HG02981 (cell line): ENCODE results near the gene RPL4.
"Not testable (repeated sequence)": the region's sequence is repeated elsewhere in the genome, so short reads cannot be mapped to it uniquely, and the experiment has no call there.

ENCODE experiments used
- ATAC-seq: cut with Tn5 transposase; IDR thresholded peaks from one replicate; pipeline ENCODE4 v1.9.1; 2021; ENCODE audit warnings: mild to moderate bottlenecking, moderate library complexity; ENCODE audit not compliant: unreplicated experiment

RPL4 gene

DNA sequence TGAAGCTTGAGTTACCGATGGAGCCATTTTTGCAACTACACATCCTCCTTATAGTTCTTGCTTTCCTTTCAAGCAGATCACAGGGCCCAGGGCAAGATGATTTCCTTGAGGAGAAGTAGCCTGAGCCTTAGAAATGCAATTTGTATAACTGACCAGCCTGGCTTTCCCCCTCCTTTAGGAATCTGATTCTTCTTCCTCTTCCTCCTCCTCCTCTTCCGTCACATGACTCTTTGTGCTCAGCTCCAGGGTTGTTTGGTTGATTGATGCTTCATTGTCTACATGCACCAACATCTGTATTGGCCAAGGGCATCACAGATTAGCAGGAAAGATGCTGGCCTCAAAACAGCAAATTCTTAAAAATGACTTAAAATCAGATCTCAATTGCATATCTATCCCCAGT, 10.4 kb downstream of the RPL4 start:
- ATAC-seq: no peak

GRCh38 chr15:66491846-66492245, 12.8 kb downstream of the RPL4 start:
- ATAC-seq: no peak

DNA sequence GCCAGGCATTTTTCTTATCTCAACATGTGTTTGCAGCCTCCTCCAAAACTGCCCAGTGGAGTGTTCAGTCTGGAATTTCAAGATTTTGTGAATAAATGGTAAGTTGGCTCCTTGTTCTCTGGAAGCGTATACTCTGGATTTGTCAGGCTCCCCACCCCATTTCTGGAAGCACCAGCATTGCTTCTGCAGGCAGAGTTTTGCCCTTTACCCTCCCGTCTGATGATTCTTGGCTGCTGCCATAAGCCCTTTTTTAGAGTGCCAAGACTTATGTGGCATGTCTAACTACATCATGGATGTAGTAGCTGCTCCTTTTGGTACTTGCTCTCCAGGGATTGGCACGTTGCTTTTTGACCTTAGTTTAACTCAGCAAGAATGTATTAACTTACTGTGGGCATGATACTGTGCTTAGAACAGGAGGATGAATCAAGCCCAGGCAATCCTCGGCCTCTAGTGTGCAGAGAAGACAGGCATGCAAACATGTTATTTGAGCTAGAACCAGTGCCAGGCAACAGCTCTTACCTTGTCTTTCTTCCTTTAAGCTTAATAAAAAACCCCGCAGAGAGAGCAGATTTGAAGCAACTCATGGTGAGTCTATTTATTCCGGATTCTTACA, 15.4 kb downstream of the RPL4 start:
- ATAC-seq: no peak

DNA sequence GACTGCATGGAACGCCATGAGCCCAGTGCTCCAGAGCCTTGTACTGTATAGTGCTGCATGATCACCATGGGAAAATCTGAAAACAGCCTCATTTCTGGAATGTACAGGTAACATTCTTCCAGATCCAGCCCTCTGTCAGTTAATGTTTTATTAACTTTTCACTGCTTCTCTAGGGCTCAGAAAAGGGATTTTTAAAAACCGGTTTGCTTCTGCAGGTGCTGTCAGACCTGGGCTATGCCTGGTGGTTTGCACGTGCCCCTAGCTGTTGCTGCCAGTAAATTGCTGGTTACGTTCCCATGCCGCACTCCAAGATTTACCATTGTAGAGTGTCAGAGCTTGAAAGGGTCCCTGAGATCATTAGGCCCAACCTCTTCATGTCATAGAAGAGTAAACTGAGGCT, 16.1 kb downstream of the RPL4 start:
- no peak for ATAC-seq

GRCh38 chr15:66486887-66487286, 17.8 kb downstream of the RPL4 start:
- no peak for ATAC-seq

- no peak for ATAC-seq
These were observed 20.0 kb downstream of the RPL4 start for GRCh38 chr15:66484539-66485112.

GRCh38 chr15:66483131-66483566, 21.5 kb downstream of the RPL4 start:
- ATAC-seq: no peak

DNA sequence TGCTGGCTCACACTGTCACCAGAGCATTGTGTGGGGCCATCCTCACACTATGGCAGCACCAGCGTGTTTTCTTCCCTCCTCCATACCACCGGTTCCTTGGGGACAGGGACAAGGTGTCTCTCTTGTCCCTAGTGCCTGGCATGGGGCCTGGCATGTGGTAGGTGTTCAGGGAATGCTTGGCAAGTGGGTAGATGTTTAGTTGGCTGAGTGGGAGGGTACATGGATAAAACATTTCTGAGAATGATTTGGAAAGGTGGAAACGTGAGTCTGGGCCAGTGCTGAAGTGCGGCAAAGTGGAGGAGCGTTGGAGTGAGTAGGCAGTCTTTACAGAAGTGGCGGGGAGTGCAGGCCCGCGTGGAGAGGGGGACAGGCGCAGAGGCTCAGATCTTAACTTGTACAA, 22.1 kb downstream of the RPL4 start:
- no peak for ATAC-seq

- ATAC-seq: no peak
These were observed 23.4 kb downstream of the RPL4 start for GRCh38 chr15:66481107-66481856.

- no peak for ATAC-seq
These were observed 24.4 kb downstream of the RPL4 start for GRCh38 chr15:66480267-66480666.

GRCh38 chr15:66477011-66477410, 27.6 kb downstream of the RPL4 start:
- ATAC-seq: no peak

GRCh38 chr15:66476535-66476934, 28.1 kb downstream of the RPL4 start:
- no peak for ATAC-seq

DNA sequence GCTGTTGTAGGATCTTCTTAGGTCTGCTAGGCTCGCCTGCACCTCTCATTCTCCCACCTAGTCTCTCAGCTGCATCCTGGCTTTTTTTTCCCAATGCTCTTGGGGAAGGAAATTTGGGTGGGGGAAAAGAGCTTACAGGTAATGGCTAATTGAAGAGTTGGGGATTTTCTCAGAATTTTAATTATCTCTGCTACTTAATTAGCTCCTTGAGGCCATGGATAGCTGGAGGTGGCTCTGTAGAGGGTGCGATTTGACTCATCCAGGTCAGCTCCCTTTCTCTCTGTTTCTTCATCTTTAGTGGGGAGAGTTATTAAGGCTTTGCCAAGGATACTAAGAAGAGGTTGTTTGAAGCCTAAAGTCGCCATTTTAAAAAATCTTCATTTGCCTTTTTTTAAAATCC, 29.7 kb downstream of the RPL4 start:
- no peak for ATAC-seq

- no peak for ATAC-seq
These were observed 30.5 kb downstream of the RPL4 start for GRCh38 chr15:66474135-66474534.

DNA sequence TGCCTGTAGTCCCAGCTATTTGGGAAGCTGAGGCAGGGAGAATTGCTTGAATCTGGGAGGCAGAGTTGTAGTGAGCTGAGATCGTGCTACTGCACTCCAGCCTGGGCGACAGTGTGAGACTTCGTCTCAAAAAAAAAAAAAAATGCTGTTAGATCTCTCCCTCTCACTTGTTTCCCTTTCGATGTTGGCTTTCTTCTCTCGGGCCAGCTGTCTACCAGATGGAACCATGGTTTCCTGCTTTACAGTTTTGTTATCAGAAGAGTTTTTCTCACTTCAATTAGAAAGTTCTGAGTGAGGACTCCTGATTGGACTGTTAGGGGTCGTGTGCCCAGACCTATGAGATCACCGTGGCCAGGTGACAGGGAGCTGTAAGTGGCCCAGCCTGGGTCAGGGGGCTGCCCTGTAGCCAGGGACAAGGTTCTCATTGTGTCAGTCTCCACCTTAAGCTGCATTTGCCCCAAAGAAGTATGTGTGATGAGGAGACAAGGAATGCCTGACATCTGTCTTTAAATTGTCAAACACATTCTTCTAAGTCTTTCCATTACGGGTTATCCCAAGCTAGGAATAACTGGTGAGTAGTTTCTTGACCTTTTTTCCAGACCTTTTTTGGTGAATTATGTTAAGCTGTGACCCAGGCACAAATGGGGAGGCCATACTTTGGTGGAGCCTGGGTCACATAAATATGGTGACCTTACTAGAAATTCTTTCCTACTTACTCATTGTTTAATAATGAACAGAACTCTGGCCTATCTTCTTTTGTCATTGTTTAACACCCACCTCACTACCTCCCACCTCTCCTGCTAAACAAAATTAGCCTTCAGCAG, 32.3 kb downstream of the RPL4 start:
- peak; percentile 87 for ATAC-seq

DNA sequence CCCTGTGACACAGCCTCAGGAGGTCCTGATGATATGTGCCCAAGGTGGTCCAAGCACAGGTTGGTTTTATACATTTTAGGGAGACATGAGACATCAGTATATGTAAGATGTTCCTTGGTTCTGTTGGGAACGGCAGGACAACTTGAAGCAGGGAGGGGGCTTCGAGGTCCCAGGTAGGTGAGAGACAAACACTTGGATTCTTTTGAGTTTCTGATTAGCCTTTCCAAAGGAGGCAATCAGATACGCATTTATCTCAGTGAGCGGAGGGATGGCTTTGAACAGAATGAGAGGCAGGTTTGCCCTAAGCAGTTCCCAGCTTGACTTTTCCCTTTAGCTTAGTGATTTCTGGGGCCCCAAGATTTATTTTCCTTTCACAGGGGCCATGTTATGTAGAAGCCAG, 33.8 kb downstream of the RPL4 start:
- not testable (repeated sequence) for ATAC-seq

GRCh38 chr15:66467162-66468040, 37.3 kb downstream of the RPL4 start:
- not testable (repeated sequence) for ATAC-seq

DNA sequence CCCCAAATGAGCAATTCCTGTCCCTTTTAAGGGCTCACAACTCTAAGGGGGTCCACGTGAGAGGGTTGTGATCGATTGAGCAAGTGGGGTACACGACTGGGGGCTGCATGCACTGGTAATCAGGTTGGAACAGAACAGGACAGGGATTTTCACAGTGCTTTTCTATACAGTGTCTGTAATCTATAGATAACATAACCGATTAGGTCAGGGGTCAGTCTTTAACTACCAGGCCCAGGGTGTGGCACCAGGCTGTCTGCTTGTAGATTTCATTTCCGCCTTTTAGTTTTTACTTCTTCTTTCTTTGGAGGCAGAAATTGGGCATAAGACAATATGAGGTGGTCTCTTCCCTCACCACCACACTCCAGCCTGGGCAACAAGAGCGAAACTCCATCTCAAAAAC, 39.4 kb downstream of the RPL4 start:
- not testable (repeated sequence) for ATAC-seq

- ATAC-seq: no peak
These were observed 42.0 kb downstream of the RPL4 start for GRCh38 chr15:66462627-66463026.

DNA sequence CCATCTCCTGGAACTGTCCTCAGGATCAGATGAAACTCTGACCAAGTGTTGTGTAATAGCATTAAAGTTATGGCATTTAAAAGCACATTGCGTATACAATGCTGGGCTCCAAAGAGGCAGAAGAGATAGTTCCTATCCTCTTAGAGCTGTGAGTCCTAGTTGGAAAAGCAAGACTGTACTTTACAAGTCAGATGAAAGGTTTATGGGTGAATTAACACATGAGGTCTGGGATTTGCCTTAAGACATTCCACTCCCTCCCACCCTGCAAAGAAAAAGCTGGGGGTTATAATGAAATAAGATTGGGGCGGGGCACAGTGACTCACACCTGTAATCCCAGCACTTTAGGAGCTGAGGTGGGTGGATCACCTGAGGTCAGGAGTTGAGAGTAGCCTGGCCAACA, 42.7 kb downstream of the RPL4 start:
- ATAC-seq: no peak
